Esophagus muscularis mucosa (tissue), 4 donors: ENCODE results near the gene CPA4.

ENCODE experiments used
- CTCF ChIP-seq, 3 experiments: fragments of 200-600 bp in 2 of 3; fragments of 450-650 bp in 1 of 3; sonication (generic) in 2 of 3; IDR thresholded peaks; one replicate each; pipeline ENCODE4 v1.5.1; 2017 to 2019; ENCODE audit warnings: antibody characterized with exemption in 3 of 3, mild to moderate bottlenecking in 2 of 3, moderate library complexity in 1 of 3
- EP300 ChIP-seq: sonication (generic); formaldehyde crosslinking; IDR thresholded peaks from one replicate; pipeline ENCODE4 v1.6.1; 2017; ENCODE audit warnings: antibody characterized with exemption
- POLR2A ChIP-seq: fragments of 450-650 bp; IDR thresholded peaks from one replicate; pipeline ENCODE4 v1.6.1; 2017; ENCODE audit warnings: antibody characterized with exemption, moderate library complexity, mild to moderate bottlenecking, low read depth

- no peak for TF ChIP-seq POLR2A
- TF ChIP-seq EP300, result no peak
- no peak for TF ChIP-seq CTCF (IDR thresholded peaks at IDR 0.05)
Measured at GRCh38 chr7:130309986-130310385, 17.0 kb downstream of the CPA4 start.
